ENCODE measurements around the gene KLHDC4.

- TF ChIP-seq RAD21 (IDR thresholded peaks at IDR 0.05; ENCODE audit: low read length) = no peak
- TF ChIP-seq, protein P1, sequence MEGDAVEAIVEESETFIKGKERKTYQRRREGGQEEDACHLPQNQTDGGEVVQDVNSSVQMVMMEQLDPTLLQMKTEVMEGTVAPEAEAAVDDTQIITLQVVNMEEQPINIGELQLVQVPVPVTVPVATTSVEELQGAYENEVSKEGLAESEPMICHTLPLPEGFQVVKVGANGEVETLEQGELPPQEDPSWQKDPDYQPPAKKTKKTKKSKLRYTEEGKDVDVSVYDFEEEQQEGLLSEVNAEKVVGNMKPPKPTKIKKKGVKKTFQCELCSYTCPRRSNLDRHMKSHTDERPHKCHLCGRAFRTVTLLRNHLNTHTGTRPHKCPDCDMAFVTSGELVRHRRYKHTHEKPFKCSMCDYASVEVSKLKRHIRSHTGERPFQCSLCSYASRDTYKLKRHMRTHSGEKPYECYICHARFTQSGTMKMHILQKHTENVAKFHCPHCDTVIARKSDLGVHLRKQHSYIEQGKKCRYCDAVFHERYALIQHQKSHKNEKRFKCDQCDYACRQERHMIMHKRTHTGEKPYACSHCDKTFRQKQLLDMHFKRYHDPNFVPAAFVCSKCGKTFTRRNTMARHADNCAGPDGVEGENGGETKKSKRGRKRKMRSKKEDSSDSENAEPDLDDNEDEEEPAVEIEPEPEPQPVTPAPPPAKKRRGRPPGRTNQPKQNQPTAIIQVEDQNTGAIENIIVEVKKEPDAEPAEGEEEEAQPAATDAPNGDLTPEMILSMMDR (conservative IDR thresholded peaks at IDR 0.05; ENCODE audit: low read depth, low read length) = no peak
- no peak for TF ChIP-seq MXI1 (IDR thresholded peaks at IDR 0.05; ENCODE audit: borderline replicate concordance, low read depth, low read length)
- TF ChIP-seq FOS (IDR thresholded peaks at IDR 0.05; ENCODE audit: low read depth, low read length) = no peak
- TF ChIP-seq RCOR1 (IDR thresholded peaks at IDR 0.05; ENCODE audit: insufficient replicate concordance, low read length) = no peak
- TF ChIP-seq POLR2A (IDR thresholded peaks at IDR 0.05; ENCODE audit: low read depth, low read length) = no peak
- TF ChIP-seq SMC3 (IDR thresholded peaks at IDR 0.05; ENCODE audit: low read depth, low read length) = no peak
- TF ChIP-seq RFX5 (IDR thresholded peaks at IDR 0.05; ENCODE audit: low read depth, low read length) = no peak
- no peak for TF ChIP-seq MAFK (IDR thresholded peaks at IDR 0.05; ENCODE audit: low read depth, low read length)
- TF ChIP-seq ELK1 (IDR thresholded peaks at IDR 0.05; ENCODE audit: borderline replicate concordance, low read depth, low read length) = no peak
- no peak for TF ChIP-seq NFE2L2 (IDR thresholded peaks at IDR 0.05; ENCODE audit: low read depth, low read length)
- TF ChIP-seq MAZ (IDR thresholded peaks at IDR 0.05; ENCODE audit: borderline replicate concordance, low read depth, low read length) = no peak
- no peak for TF ChIP-seq USF2 (IDR thresholded peaks at IDR 0.05; ENCODE audit: low read depth, low read length)
Observed at GRCh38 chr16:87710887-87711286, 54.9 kb downstream of the KLHDC4 start.

Measured in IMR-90 (cell line).